NCI-H748 (cell line): ENCODE measurements around the gene GRAP.

Experiments used
- DNase-seq: peaks from one replicate; lab custom pipeline; 2025; ENCODE audit not compliant: unreplicated experiment; lab: John Stamatoyannopoulos, UW

The GRAP gene

GRCh38 chr17:19003543-19004420 lies 43.0 kb downstream of the GRAP start:
- peak; percentile 80 for DNase-seq

GRCh38 chr17:19002805-19003542 lies 43.8 kb downstream of the GRAP start:
- no peak for DNase-seq

GRCh38 chr17:19001907-19002590 lies 44.7 kb downstream of the GRAP start:
- DNase-seq, result no peak

- DNase-seq, result no peak
Measured at GRCh38 chr17:19000531-19001325, 46.0 kb downstream of the GRAP start.

- DNase-seq, result no peak
Measured at GRCh38 chr17:18999911-19000310, 46.8 kb downstream of the GRAP start.

- no peak for DNase-seq
Measured at GRCh38 chr17:18999394-18999793, 47.4 kb downstream of the GRAP start.

- DNase-seq, result no peak
Measured at GRCh38 chr17:18997650-18998196, 49.0 kb downstream of the GRAP start.

- DNase-seq, result peak; percentile 23
Measured at GRCh38 chr17:18996458-18996857, 50.3 kb downstream of the GRAP start.

GRCh38 chr17:18995220-18995619 lies 51.5 kb downstream of the GRAP start:
- DNase-seq, result no peak

GRCh38 chr17:18994631-18995030 lies 52.1 kb downstream of the GRAP start:
- no peak for DNase-seq

- DNase-seq, result no peak
Measured at GRCh38 chr17:18993905-18994526, 52.7 kb downstream of the GRAP start.

GRCh38 chr17:18992454-18993130 lies 54.2 kb downstream of the GRAP start:
- DNase-seq, result no peak

- DNase-seq, result no peak
Measured at GRCh38 chr17:18991531-18992315, 55.0 kb downstream of the GRAP start.

- no peak for DNase-seq
Measured at GRCh38 chr17:18990331-18990730, 56.4 kb downstream of the GRAP start.

- no peak for DNase-seq
Measured at GRCh38 chr17:18988546-18989173, 58.1 kb downstream of the GRAP start.

GRCh38 chr17:18987862-18988545 lies 58.8 kb downstream of the GRAP start:
- DNase-seq, result no peak

GRCh38 chr17:18987230-18987610 lies 59.5 kb downstream of the GRAP start:
- no peak for DNase-seq
